Measurements from ENCODE around the gene CPA1.

The CPA1 gene

DNA sequence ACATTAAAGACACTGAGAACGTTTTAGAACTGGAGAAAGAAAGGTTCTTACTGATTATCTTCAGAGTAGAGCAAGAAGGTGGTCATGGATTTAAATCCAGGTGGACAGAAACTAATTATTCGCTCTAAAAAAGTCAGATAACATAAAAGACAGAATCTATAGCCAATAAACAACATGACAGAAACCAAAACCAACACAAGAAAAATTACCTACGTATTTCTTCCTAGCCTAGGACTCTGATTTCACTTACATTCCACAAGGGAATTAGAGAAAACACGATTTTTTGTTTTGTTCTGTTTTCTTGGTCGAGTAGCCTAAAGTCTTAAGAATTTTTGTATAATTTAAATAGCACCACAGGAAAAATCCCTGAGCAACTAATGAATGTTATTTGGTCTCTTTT is 15.1 kb downstream of the CPA1 start:
- DNase-seq (ENCODE audit: low read depth), result no peak
- H3K4me3 ChIP-seq (replicated peaks; ENCODE audit: low read depth, low read length), result no peak overlapping the region
- TF ChIP-seq, protein P1, sequence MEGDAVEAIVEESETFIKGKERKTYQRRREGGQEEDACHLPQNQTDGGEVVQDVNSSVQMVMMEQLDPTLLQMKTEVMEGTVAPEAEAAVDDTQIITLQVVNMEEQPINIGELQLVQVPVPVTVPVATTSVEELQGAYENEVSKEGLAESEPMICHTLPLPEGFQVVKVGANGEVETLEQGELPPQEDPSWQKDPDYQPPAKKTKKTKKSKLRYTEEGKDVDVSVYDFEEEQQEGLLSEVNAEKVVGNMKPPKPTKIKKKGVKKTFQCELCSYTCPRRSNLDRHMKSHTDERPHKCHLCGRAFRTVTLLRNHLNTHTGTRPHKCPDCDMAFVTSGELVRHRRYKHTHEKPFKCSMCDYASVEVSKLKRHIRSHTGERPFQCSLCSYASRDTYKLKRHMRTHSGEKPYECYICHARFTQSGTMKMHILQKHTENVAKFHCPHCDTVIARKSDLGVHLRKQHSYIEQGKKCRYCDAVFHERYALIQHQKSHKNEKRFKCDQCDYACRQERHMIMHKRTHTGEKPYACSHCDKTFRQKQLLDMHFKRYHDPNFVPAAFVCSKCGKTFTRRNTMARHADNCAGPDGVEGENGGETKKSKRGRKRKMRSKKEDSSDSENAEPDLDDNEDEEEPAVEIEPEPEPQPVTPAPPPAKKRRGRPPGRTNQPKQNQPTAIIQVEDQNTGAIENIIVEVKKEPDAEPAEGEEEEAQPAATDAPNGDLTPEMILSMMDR (IDR thresholded peaks at IDR 0.05; ENCODE audit: low read length, missing control alignments), result no peak

DNA sequence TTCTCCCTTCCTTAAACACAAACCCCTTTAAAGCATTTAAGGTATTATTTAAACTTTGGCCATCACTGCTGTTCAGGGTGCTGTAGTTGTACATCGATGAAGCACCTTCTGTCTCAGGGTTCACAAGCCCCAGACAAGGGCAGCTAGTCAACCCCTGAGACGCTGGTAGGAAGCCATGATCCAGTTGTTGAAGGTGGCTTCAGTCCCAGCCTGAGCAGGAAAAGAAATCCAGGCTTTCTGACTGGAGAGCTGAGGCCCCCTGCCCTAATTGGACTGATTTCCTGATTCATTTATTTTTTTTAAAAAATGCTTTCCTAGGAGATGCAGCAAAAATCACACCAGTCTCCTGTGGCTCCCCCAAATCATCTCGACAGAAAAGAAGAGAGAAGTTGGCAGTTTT is 15.8 kb downstream of the CPA1 start:
- DNase-seq (ENCODE audit: low read depth), result no peak
- H3K4me3 ChIP-seq (replicated peaks; ENCODE audit: low read depth, low read length), result no peak overlapping the region
- TF ChIP-seq, protein P1 (IDR thresholded peaks at IDR 0.05; ENCODE audit: low read length, missing control alignments), result no peak

DNA sequence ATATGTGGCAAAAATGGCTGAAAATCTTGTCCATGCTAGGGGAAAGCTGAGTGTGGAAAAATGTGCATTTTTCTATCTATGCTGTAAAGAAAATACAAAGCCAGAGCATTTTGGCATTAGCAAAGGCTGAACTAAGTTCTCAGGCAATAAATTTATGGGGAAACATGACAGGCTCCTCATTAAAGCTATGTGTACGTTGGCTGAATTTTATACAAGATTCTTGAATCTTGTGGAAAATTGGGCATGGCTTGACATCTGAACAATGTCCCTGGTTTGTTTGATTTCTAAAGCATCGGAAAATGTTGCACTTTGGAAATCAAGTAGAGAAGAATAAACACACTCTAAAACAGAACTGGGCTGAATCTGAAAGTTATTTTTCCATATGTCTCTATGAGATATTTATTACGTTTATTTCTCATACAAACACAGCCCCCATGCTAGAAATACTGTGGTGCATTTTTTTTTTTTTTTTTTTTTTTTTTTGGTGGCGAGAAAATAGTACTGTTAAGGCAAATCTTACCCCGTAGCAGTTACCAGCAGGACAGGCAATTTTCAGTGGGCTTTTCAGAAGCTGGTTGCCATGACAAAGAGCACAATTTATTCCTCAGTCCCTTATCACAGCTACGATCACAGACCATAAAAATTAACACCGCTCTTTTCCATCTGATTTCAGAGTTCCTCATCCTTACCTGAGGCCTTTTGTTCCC is 16.9 kb downstream of the CPA1 start:
- no peak overlapping the region for H3K4me3 ChIP-seq (replicated peaks; ENCODE audit: low read depth, low read length)
- TF ChIP-seq, protein P1 (IDR thresholded peaks at IDR 0.05; ENCODE audit: low read length, missing control alignments), result no peak
- no peak for DNase-seq (ENCODE audit: low read depth)

DNA sequence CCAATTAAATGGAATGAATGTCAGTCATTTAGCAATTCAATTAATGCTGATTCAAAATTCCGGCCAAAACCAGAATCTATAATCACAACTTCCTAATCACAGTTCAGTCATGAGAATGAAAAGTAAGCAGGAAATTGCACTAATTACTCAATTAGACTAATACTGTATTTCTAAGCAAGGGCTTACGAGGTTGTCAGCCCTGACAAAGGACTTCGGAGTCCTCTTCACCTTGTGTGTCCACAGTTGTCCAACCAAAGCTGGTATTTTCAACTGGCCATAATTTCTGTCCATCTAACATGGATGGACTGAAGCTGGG is 17.4 kb downstream of the CPA1 start:
- H3K4me3 ChIP-seq (replicated peaks; ENCODE audit: low read depth, low read length), result no peak overlapping the region
- DNase-seq (ENCODE audit: low read depth), result no peak
- TF ChIP-seq, protein P1 (IDR thresholded peaks at IDR 0.05; ENCODE audit: low read length, missing control alignments), result no peak

DNA sequence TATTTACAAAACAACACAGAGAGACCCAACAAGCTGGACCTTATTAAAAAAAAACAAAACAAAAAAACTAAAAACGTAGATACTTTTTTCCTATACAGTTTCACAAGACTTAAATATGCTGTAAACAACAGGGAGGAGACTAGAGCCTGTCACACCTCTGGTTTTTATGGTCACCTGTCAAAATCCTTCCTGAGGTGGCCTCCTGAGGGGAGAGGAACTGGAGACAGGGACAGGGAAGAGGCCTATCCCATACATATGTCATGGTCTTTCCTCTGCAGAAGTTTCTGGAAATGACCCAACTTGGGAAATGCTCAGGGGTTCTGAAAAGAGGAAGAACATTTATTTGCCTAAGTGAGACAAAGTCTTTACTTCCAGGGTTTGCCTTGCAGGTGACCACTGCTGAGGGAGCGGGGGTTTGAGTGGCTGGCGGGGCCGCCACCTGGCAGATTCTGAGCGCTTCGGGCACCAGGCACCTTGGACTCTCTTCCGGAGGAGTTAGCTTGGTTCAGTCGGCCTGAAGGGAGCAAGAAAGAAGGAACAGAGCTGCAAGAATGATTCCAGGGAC is 18.3 kb downstream of the CPA1 start:
- H3K4me3 ChIP-seq (replicated peaks; ENCODE audit: low read depth, low read length), result no peak overlapping the region
- TF ChIP-seq, protein P1 (IDR thresholded peaks at IDR 0.05; ENCODE audit: low read length, missing control alignments), result no peak
- no peak for DNase-seq (ENCODE audit: low read depth)

DNA sequence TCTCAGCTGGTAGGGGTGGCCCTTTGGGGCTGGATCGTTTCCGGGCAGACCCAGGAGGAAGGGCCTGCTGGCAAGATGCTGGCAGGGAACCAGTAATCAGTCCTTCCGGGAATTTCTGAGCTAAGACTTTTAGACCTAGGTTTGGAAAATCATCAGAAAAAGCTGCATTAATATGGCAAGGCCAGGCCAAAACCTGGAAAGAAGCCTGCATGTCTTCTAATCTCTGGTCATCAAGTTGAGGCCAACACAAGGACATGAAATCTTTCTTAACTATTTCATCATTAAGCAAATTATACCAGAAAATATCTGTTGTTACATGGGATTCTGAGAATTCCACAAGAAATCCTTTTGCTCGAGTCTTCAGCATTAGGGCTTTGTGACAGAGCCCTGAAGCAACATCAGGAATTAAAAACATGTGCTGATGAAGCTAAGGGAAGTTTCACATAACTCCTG is 19.9 kb downstream of the CPA1 start:
- DNase-seq (ENCODE audit: low read depth), result peak; percentile 44
- no peak overlapping the region for H3K4me3 ChIP-seq (replicated peaks; ENCODE audit: low read depth, low read length)
- TF ChIP-seq, protein P1 (IDR thresholded peaks at IDR 0.05; ENCODE audit: low read length, missing control alignments), result no peak

DNA sequence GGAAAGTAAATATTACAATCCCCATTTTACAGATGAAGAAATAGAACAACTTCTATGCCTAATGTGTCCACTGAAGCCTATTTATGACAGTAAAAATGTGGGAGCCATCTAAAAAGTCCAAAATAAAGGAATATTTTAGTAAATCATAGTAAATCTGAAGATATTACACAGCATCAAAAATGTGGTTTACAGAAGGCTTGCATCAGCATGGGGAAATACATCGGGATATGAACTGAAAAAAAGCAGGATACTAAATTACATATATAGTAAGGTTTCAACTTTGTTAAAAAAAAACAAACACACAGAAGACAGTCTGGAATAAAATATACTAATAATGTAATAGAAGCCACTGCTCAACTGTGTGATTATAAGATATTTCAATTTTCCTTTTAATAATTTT is 20.8 kb downstream of the CPA1 start:
- no peak for DNase-seq (ENCODE audit: low read depth)
- TF ChIP-seq, protein P1 (IDR thresholded peaks at IDR 0.05; ENCODE audit: low read length, missing control alignments), result no peak
- no peak overlapping the region for H3K4me3 ChIP-seq (replicated peaks; ENCODE audit: low read depth, low read length)

Measured in fibroblast of pulmonary artery (primary cell).